GM19452 (cell line): Measurements from ENCODE around the gene CLEC11A.

Source experiments
- ATAC-seq: cut with Tn5 transposase; IDR thresholded peaks from one replicate; pipeline ENCODE4 v1.9.1; 2021; ENCODE audit not compliant: unreplicated experiment

CLEC11A gene

GRCh38 chr19:50703915-50704796, 19.0 kb upstream of the CLEC11A start:
- no peak for ATAC-seq

- ATAC-seq = no peak
Measured at GRCh38 chr19:50705422-50706019, 17.6 kb upstream of the CLEC11A start.

GRCh38 chr19:50706387-50706786, 16.8 kb upstream of the CLEC11A start:
- ATAC-seq = no peak

DNA sequence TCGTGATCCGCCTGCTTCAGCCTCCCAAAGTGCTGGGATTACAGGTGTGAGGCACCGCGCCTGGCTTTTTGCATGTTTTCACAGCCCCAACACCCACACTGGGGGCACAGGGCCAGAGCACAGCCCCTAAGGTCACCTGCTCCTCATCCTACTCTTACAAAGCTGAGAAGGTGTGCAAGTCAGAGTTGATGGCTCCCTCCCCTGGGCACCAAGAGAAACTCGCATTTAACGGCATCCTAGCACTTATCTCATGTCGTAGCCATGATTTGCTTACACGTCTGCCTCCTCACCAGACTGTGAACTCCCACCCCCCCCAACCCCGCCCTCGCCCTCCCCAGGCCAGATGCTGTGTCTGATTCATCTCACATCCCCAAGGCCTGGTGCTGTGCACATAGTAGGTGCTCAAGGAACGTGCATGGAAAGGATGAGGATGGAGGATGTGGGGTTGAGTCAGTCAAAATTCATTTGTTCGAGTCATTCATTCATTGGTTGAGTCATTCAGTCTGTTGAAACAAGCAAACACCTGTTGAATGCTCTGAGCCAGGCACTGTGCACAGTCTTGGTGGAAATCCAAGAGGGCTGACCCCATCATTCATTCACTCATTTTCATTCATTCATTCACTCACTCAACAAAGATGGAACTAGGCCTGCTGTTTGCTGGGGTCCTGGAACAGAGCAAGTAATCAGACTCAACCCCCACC, 14.8 kb upstream of the CLEC11A start:
- ATAC-seq = no peak

DNA sequence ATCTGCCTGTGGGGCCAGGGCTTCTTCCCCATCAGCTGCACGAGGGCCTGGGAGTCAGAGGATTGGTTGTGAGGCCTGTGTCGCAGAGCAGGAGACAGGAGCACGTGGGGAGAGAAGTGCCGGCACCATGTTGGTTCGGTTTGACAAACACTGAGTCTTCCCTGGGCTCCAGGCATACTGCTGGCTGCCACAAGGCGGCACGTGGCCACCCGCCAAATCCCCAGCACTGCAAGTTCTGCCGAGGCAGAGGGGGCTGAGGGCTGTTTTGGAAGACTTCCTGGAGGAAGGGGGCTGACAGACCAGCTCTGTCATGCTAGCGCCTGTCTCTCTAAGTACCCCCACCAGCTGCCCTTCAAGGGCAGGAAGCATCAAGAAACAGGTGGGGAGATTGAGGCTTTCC, 13.1 kb upstream of the CLEC11A start:
- ATAC-seq = no peak

DNA sequence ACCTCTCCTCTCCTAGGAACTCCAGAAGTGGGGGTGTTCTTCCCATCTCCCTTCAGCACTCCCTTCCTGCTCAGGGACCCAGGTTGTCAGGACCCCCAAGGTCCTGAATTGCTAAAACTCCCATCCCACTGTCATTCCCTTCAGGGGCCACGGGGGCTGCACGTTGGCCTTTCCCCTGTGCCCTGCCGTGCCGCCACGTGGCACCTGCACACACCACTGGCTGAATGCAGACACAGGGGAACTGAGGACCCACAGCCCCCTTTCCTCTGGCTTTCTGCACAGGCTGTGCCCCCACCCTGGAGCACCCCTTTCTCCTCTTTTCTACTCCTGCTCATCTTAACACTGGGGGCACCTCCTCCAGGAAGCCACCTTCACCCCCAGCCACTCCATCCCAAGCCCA, 12.6 kb upstream of the CLEC11A start:
- ATAC-seq = no peak

DNA sequence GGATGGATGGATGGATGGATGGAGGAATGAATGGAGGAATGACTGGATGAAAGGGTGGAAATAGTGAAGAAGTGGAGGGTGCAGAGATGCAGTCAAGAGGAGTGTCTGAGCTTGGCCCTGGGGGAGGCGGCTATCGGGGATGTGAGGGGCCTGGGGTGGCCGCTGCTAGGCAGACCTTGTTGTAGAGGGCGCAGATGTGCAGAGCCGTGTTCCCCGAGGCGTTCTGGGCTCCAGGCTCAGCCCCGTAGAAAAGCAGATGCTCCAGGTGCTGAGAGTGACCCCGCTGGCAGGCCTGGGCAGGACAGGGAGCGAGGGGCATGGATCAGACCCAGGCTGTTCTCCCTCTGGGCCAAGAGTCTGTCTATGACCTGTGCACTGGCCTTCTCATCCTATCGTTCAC, 12.0 kb upstream of the CLEC11A start:
- ATAC-seq = no peak

DNA sequence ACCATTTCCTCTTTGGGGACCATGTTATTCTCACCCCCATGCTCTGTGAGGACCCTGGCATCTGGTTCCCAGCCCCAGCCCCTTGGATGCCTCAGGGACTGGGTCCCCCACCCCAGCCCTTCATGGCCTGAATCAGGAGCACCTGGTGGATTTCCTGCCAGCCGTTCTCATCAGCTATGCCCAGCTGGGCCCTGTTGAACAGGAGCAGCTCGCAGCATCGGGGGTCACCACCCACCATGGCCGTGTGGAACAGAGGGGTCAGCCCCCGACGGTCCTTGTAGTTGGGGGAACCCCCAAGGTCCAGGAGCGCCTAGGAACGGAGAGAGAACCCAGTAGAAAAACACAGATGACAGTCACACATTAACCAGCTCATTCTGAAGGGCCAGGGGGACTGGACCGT, 11.4 kb upstream of the CLEC11A start:
- ATAC-seq = no peak

- ATAC-seq = no peak
Measured at GRCh38 chr19:50712833-50713232, 10.3 kb upstream of the CLEC11A start.

DNA sequence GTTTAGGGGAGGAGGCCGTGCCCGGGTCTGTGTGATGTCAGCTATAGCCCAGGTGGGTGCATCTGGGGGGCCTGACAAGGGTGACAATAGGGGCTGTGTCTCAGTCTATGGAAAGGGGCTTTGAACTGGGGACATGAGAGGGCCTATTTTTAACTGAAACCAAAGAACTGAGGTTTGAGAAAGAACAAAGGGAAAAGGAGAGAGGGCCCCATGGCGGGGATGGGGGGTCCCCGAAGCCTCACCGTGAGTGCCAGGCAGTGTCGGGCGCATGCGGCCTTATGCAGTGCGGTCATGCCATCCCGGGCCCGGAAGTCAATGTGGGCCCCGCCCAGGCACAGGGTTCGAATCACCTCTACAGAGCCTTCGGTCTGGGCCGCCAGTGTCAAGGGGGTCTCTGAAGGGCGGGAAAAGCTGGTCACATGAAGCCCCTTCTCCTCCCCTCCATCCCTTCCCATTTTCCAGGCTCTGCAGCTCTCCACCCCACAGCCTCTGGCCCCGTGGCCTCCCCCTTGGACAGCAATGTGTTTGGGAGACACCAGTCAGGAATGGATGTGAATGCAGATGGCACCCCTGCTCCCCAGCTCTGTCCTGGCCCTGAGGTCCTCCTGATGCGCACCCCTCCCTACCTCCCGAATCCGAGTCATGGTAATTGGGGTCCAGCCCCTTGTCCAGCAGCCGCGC, 9.5 kb upstream of the CLEC11A start:
- ATAC-seq = no peak

- ATAC-seq = no peak
Measured at GRCh38 chr19:50716178-50717025, 6.8 kb upstream of the CLEC11A start.

DNA sequence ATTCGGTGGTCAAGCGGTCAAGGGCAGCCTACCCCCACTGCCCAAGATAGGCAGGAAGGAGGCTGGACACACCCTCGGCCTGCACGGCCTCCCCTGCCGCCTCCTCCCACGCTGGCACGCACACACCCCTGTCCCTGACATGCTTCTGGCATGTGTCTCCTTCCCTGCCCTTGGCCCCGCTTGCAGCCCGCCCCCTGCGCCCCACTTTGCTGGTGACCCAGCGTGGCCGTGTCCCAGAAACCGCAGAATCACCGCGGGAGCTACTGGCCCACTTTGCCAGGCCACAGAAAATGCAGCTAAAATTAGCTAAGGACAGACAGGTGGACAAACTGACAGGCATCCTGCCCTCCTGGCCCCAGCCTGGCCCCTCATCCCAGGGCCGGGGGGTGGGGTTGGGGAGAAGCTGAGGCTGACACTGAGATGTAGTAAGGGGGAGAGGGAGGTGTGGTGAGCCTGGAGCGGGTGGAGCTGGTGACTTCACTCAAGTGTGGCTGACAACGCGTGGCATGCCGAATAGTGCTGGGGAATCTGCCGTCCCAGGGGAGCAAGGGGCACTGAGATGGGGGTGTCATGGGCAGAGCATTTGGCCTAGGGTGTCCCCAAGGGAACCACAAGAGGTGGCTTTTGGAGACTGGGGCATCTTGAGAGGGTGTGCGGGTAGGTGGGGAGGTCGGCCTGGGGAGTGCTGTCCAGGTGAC, 6.0 kb upstream of the CLEC11A start:
- no peak for ATAC-seq

GRCh38 chr19:50717891-50718254, 5.3 kb upstream of the CLEC11A start:
- ATAC-seq = no peak

DNA sequence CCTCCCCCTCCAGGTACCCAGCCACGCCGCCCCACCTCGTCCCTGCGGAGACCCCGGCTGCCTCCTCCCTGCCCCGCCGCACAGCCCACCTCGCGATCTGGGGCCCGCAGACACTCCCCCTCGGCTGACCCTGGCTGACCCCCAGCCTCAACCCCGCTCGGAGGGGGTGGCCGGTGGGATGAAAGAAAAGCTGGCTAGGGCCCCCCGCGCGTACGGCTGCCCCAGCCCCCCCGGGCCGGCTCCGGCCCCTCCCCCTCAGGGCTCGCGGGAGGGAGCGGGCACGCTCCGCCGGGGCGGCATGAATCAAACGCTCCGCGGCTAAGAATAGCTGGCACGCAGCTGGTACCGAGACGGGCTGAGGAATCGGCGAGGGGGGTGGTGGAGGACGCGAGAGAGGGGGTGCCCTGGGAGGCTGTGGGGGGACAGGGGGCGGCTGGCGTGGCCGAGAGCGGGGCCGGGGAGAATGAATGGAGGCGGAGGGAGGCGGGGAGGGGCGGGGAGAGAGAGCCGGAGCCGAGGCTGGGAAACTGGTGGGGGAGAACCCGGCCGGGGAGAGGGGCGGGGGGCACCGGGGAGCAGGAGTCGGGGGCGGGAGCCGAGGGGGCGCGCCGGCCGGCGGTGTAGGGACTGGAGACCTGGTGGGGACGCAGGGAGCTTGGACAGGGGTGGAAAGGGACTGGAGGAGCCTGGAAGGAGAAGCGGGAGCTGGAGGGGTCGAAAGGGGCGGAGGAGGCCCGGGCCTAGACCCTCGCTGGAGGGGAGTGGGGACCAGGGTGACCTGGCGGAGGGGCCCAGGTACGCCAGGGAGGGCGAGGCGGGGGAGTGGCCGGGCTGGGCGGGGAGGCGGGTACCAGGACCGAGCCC, 4.7 kb upstream of the CLEC11A start:
- no peak for ATAC-seq

GRCh38 chr19:50719119-50719435, 4.1 kb upstream of the CLEC11A start:
- ATAC-seq = no peak

DNA sequence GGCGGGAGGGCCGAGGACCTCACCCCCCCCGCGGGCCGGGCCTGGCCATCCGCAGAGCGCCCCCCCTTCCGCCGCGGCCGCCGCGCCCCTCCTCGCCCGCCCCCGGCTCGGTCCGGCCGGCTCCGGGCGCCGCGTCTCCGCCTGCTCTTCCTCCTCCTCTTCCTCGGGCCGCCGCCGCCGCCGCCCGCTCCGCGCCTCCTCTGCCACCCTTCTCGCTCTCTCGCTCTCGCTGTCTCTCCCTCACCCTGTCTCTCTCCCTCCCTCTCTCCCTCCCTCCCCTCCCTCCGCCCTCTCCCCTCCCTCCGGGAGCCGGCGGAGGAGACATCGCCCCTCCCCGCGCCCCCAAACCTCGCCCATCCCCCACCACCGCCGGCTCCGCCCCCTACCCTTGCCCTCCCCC, 3.6 kb upstream of the CLEC11A start, which contains the start of gene SHANK1:
Gene SHANK1 (minus strand): TSS at position 237 of the 400 bp plus-strand sequence. CDS start 2,883 bp downstream, outside the sequence.
- no peak for ATAC-seq

DNA sequence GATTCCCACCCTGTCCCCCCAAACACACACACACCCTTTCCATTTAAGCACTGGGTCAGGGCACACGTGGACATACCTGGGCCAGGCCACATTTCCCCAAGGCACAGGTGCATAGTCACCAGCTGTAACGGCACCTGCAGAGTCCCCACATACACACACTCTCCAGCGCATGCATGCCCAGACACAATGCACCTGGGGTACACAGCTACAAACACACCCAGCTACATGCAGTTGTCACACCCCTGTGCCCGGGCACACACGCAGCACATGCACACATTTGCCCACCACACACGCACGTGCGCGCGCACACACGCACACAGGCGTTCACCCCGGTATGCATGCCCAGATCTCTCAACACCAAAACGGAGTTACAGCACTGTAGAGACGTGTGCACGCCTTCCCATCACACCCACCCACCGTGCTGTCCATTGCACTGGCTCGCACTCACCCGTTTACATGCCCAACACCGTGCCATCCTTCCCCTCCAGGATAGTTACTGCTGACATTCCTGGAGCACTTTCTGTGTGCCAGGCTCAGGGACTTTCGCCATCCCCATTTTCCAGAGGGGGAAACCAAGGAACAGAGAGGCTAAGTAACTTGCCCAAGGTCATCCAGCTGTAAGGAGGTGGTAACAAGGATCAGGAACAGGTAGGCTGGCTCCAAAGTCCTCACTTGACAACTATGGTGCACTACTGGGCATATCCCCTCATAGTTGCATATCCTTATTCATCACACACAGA, 2.8 kb upstream of the CLEC11A start:
- no peak for ATAC-seq

- ATAC-seq = no peak
Measured at GRCh38 chr19:50720921-50721381, 2.2 kb upstream of the CLEC11A start.
